ENCODE data around the gene ZNF408. TPM values are rescaled to one million over a fixed set of nuclear protein-coding genes. Genes with fewer than 3 reads are reported as not detected.

ZNF408 gene
- total RNA-seq, 1 donor from 2014 or later = 14.1 TPM

DNA sequence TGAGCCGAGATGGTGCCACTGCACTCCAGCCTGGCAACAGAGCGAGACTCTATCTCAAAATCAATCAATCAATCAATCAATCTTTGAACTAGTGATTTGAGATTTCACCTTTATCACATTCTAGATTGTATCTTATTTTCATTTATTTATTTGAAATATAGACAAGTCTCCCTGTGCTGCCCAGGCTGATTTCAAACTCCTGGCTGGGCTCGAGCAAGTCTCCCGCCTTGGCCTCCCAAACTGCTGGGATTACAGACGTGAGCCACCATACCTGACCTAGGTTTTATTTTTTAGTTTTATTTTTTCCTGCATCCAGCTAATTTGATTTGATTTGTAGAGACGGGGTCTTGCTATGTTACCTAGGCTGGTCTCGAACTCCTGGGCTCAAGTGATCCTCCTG lies 35.3 kb downstream of the ZNF408 start:
- Mint-ChIP-seq H3K4me3 (no peak overlapping the region), H3K9me3 (no peaks in the 10 kb centered on the region), H3K36me3 (ENCODE audit: low read depth) (peaks cover 10% of the 10 kb centered on the region), H3K27ac (no peak overlapping the region), H3K4me1 (no peaks in the 10 kb centered on the region), H3K27me3 (no peaks in the 10 kb centered on the region)
- intact Hi-C loops (cut with micrococcal nuclease) = no loop called here
- no peak for DNase-seq

- Mint-ChIP-seq H3K4me3 (no peak overlapping the region), H3K27ac (no peak overlapping the region), H3K4me1 (no peaks in the 10 kb centered on the region), H3K27me3 (no peaks in the 10 kb centered on the region), H3K9me3 (no peaks in the 10 kb centered on the region), H3K36me3 (ENCODE audit: low read depth) (peaks cover 15% of the 10 kb centered on the region)
- no peak for DNase-seq
- intact Hi-C loops (cut with micrococcal nuclease) = no loop called here
These were observed 35.8 kb downstream of the ZNF408 start for GRCh38 chr11:46736615-46737014.

DNA sequence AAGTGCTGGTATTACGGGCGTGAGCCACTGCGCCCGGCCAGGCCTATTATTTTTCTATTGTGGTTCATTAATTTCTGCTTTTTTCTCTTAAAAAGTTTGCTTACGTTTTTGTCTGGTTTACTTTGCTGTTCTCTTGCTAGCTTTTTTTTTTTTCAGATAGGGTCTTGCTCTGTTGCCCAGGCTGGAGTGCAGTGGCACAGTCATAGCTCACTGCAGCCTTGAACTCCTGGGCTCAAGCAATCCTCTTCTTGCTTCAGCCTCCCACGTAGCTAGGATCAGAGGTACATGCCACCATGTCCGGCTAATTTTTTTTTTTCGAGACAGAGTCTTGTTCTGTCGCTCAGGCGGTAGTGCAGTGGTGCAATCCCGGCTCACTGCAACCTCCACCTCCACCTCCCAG lies 36.9 kb downstream of the ZNF408 start:
- intact Hi-C loops (cut with micrococcal nuclease) = no loop called here
- H3K36me3 Mint-ChIP-seq (ENCODE audit: low read depth) = peaks cover 26% of the 10 kb centered on the region
- no peak overlapping the region for H3K27ac Mint-ChIP-seq
- H3K4me1 Mint-ChIP-seq = no peaks in the 10 kb centered on the region
- no peaks in the 10 kb centered on the region for H3K27me3 Mint-ChIP-seq
- H3K9me3 Mint-ChIP-seq = no peaks in the 10 kb centered on the region
- no peak for DNase-seq
- no peak overlapping the region for H3K4me3 Mint-ChIP-seq

DNA sequence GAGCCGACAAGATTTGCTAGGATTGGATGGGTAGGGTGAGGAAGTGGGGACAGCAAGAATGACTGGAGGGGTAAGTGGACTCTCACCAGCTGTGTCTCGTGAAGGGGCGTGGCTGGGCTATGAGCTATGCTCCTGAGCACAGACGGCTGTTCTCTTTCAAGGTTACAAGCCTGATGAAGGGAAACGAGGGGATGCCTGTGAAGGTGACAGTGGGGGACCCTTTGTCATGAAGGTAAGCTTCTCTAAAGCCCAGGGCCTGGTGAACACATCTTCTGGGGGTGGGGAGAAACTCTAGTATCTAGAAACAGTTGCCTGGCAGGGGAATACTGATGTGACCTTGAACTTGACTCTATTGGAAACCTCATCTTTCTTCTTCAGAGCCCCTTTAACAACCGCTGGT lies 38.1 kb downstream of the ZNF408 start:
- no peak for DNase-seq
- Mint-ChIP-seq H3K9me3 (no peaks in the 10 kb centered on the region), H3K36me3 (ENCODE audit: low read depth) (peaks cover 36% of the 10 kb centered on the region), H3K4me1 (no peaks in the 10 kb centered on the region), H3K27me3 (no peaks in the 10 kb centered on the region), H3K4me3 (no peak overlapping the region), H3K27ac (no peak overlapping the region)
- intact Hi-C loops (cut with micrococcal nuclease) = no loop called here

DNA sequence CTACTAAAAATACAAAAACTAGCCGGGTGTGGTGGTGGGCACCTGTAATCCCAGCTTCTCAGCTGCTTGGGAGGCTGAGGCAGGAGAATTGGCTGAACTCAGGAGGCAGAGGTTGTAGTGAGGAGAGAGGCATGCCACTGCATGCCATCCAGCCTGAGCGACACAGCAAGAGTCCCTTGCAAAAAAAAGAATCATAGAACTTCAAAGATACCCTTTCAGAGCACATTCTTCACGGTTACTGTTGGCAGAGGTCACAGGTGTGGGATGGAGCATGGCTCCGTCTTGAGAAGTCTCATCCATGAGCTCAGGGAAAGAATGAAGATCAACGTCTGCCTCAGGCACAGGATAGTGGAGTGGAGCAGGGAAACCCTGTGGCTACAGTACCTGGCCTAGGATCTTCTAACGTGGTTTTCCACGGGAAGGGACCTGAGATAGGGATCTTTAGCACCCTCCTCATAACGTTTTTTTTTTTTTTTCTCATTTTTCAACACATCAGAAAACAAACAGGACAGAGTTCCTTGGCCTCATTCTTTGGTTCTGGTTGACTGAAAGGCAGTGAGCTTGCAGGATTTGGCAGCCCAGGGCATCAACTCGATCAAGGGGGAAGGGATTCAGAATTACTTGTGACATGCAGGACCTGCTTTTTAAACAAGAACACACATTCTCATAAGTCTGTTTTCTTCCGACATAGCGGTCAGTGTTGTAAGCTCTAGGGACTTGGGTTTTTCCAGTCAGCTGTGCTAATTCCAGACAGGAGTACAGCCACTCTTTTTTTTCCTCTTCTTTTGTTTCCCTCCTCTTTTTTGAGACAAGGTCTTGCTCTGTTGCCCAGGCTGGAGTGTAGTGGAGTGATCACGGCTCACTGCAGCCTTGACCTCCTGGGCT lies 41.0 kb downstream of the ZNF408 start:
- Mint-ChIP-seq H3K9me3 (no peaks in the 10 kb centered on the region), H3K27me3 (no peaks in the 10 kb centered on the region)
- intact Hi-C loops (cut with micrococcal nuclease) = no loop called here

DNA sequence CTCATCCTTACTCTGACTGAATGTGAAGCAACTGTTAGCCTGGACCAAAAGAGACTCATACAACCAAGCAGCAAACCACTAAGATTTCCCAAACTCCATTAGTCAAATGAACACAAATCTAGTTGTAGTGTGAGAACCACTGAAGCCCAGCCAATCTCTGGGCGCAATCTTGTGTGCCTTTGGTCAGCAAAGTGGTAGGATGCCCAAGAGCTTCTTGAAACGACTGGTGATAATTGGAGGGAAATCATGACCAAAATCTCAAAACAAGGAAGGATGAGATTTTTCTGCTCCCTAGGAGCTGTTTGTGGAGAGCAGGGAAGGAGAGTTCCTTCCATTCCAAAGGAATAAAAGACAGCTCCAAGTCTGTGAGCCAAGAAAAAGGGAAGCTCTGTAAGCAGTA lies 42.2 kb downstream of the ZNF408 start:
- H3K9me3 Mint-ChIP-seq = no peaks in the 10 kb centered on the region
- no peak overlapping the region for H3K4me3 Mint-ChIP-seq
- no peak overlapping the region for H3K27ac Mint-ChIP-seq
- DNase-seq = no peak
- H3K4me1 Mint-ChIP-seq = no peaks in the 10 kb centered on the region
- intact Hi-C loops (cut with micrococcal nuclease) = no loop called here
- no peaks in the 10 kb centered on the region for H3K27me3 Mint-ChIP-seq
- H3K36me3 Mint-ChIP-seq (ENCODE audit: low read depth) = peaks cover 63% of the 10 kb centered on the region

More for the DNA sequence above, 41.0 kb downstream of the ZNF408 start:
- no peaks in the 10 kb centered on the region for H3K4me1 Mint-ChIP-seq
- no peak overlapping the region for H3K27ac Mint-ChIP-seq
- H3K4me3 Mint-ChIP-seq = no peak overlapping the region
- no peak for DNase-seq
- H3K36me3 Mint-ChIP-seq (ENCODE audit: low read depth) = peaks cover 55% of the 10 kb centered on the region

GRCh38 chr11:46743693-46744339 lies 43.0 kb downstream of the ZNF408 start:
- Mint-ChIP-seq H3K4me1 (no peaks in the 10 kb centered on the region), H3K4me3 (no peak overlapping the region), H3K36me3 (ENCODE audit: low read depth) (peaks cover 64% of the 10 kb centered on the region), H3K27ac (no peak overlapping the region), H3K27me3 (no peaks in the 10 kb centered on the region), H3K9me3 (no peaks in the 10 kb centered on the region)
- intact Hi-C loops (cut with micrococcal nuclease) = no loop called here
- DNase-seq = no peak

DNA sequence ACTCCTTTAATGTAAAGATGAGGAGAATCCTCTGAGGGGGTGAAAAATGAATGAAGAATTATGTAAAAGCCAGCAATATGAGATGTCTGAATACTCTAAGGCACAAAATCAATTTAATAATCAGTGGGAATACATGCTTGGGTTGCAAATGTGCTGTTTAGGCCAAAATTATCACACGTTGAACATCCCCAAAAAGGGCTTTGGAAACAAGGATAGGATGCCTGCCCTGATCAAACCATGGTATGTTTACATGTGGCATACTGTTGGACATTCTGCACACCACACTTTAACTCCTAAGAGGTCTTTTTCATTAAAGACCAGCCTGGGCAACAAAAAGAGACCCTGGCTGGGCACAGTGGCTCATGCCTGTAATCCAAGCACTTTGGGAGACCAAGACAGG lies 44.5 kb downstream of the ZNF408 start:
- H3K4me3 Mint-ChIP-seq = no peak overlapping the region
- no peak for DNase-seq
- peaks cover 67% of the 10 kb centered on the region for H3K36me3 Mint-ChIP-seq (ENCODE audit: low read depth)
- H3K9me3 Mint-ChIP-seq = no peaks in the 10 kb centered on the region
- no peaks in the 10 kb centered on the region for H3K4me1 Mint-ChIP-seq
- intact Hi-C loops (cut with micrococcal nuclease) = no loop called here
- no peaks in the 10 kb centered on the region for H3K27me3 Mint-ChIP-seq
- no peak overlapping the region for H3K27ac Mint-ChIP-seq

- H3K36me3 Mint-ChIP-seq (ENCODE audit: low read depth) = peaks cover 72% of the 10 kb centered on the region
- intact Hi-C loops (cut with micrococcal nuclease) = no loop called here
These were observed 45.2 kb downstream of the ZNF408 start for GRCh38 chr11:46745995-46746394.

GRCh38 chr11:46747150-46747549 lies 46.3 kb downstream of the ZNF408 start:
- H3K4me3 Mint-ChIP-seq = no peak overlapping the region

More at GRCh38 chr11:46745995-46746394, 45.2 kb downstream of the ZNF408 start:
- Mint-ChIP-seq H3K9me3 (no peaks in the 10 kb centered on the region), H3K27ac (no peak overlapping the region), H3K4me3 (no peak overlapping the region), H3K4me1 (no peaks in the 10 kb centered on the region), H3K27me3 (no peaks in the 10 kb centered on the region)
- DNase-seq = no peak

More at GRCh38 chr11:46747150-46747549, 46.3 kb downstream of the ZNF408 start:
- H3K9me3 Mint-ChIP-seq = no peaks in the 10 kb centered on the region
- no peak for DNase-seq
- no peak overlapping the region for H3K27ac Mint-ChIP-seq
- no peaks in the 10 kb centered on the region for H3K27me3 Mint-ChIP-seq
- intact Hi-C loops (cut with micrococcal nuclease) = no loop called here
- no peaks in the 10 kb centered on the region for H3K4me1 Mint-ChIP-seq
- H3K36me3 Mint-ChIP-seq (ENCODE audit: low read depth) = peaks cover 69% of the 10 kb centered on the region

Other genes starting within 250 kb of the ZNF408 start
- gene AMBRA1, start 107.0 kb upstream of the ZNF408 start, total RNA-seq = 27.7 and 34.9 TPM in 2 replicates
- gene HARBI1, start 83.8 kb upstream of the ZNF408 start, total RNA-seq = 4.3 and 4.5 TPM in 2 replicates
- 55.4 and 55.6 TPM in 2 replicates for gene ATG13, start 83.5 kb upstream of the ZNF408 start, total RNA-seq
- 59.1 and 61.7 TPM in 2 replicates for gene ARHGAP1, start 412 bp upstream of the ZNF408 start, total RNA-seq
- gene F2, start 18.2 kb downstream of the ZNF408 start, total RNA-seq = 0.30 TPM in 1 of 2 replicates, not detected in the other
- gene CKAP5, start 145.2 kb downstream of the ZNF408 start, total RNA-seq = 124 and 133 TPM in 2 replicates
- 0.12 and 0.31 TPM in 2 replicates for gene LRP4, start 217.5 kb downstream of the ZNF408 start, total RNA-seq
- 16.9 and 18.0 TPM in 2 replicates for gene CSTPP1, start 235.7 kb downstream of the ZNF408 start, total RNA-seq